CD4-positive, alpha-beta T cell treated with Interleukin-6 at 100 ng/mL for 8 hours (primary cell): Measurements from ENCODE around the gene CCZ1B.
"Not testable (repeated sequence)": the region's sequence is repeated elsewhere in the genome, so short reads cannot be mapped to it uniquely, and the experiment has no call there.

Experiments
- DNase-seq: peaks from one replicate; pipeline ENCODE4 v3.0.0-alpha.2; 2020; ENCODE audit warnings: mixed read lengths, low spot score

Gene CCZ1B

DNA sequence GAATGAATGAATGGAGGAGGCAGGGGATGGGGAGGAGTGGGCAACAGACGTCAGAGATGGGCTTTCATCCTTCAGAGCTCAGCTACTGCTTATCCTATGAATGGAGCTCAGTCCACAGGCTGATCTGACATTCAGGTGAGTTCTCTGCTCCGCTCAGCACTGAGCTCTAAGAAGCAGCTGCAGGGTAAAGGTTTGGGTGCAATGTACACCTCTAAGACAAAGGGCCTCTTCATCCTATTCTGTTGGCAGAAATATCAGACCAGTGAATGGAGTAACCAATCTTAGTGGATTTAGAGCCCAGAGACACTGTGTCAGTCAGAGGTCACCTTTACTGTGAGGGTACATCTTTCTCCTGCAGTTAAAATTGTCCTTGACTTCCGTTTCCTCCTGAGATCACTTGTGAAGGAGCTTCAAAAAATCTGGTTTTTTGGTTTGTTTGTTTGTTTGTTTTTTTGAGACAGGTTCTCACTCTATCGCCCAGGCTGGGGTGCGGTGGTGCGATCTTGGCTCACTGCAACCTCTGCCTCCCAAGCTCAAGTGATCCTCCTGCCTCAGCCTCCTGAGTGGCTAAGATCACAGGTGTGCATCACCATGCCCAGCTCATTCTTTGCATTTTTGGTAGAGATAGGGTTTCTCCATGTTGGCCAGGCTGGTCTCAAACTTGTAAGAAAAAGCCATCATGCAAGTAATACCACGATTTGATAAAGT is 5.1 kb upstream of the CCZ1B start:
- no peak for DNase-seq

- DNase-seq = not testable (repeated sequence)
Measured at GRCh38 chr7:6830026-6830425, 4.0 kb upstream of the CCZ1B start.

DNA sequence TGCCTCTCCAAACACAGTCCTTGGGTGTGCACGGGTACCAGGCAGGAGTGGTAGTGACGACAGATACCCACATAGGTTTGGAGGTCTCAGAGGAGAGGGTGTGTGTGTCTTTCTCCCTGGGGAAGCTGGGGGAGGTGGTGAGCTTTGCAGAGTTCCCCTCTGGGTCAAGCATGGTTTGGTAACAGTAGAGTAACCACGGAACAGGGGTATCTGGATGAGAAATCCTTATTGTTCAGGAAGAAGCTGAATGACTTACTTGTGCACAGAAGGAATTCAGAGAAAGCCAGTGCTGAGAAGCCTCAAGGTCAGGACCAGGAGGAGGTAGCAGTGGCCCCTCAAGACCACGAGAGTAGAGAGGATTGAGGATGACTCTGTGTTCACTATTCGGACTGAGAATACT is 3.5 kb upstream of the CCZ1B start:
- DNase-seq = not testable (repeated sequence)

DNA sequence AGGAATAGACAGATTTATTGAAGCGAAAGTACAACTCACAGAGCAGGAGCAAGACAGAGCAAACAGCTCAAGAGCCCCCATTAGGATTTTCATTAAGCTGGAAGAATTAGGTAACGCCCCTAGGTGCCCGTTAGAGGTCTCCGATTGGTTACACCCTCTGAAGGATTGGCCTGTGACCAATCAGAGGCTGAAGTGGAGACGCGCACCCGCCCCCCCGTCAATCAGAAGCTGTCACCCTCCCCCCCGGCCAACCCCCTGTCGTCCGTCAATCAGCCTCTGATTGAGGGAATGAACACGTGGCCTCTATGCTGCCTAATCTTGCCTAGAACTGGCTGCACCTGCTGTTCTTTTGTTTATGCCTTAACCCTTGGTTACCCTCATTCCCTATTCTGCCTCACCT is 1.1 kb upstream of the CCZ1B start:
- not testable (repeated sequence) for DNase-seq

DNA sequence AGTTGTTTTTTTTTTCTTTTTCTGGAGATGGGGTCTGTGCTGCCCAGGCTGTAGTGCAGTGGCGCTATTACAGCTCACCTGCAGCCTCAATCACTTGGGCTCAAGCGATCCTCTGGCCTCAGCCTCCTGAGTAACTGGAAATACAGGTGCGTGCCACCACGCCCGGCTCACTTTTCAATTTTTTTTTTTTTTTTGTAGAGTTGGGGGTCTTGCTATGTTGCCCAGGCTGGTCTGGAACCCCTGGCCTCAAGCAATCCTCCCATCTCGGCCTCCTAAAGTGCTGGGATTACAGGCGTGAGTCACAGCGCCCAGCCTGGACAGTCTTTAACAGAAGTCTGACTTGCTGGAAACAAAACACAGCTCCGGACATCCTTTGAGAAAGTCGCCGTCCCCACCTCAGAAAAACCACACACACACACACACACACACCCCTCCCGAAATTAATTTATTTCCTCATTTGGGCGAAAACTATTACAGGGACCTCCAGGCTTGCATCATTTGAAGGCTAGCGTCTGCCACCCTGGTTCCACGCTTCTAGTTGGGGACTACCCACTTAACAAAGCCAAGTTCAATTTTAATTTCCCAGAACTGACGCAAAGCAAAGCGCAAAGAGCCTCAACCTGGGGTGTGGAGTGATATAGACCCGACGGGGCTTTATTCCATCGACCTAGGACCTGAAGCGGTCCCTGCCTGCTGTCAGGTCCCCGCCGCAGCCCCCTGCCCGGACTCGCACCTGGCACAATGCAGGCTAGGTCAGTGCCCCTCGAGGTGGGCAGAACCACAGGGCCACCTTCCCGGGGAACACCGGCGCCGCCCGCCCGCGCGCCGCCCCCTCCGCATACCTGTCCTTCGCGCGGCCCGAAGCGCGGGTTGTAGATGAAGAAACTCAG is 594 bp downstream of the CCZ1B start:
- DNase-seq = not testable (repeated sequence)

DNA sequence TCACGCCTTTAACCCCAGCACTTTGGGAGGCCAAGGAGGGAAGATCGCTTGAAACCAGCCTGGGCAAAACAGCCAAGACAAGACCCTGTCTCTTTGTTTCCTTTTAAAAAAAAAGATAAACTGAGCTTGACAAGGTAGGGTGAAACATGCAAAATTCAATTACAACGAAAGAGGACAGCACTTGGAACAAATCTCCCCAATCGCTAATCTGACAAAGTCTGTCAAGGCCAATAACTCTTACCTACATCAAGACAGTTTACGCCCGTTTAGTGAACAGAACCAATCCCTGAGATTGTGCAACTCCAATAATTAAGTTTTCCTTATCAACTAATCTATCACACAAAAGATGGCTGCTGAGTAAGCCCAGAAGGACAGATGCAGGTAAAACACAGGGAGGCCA is 4.5 kb downstream of the CCZ1B start:
- DNase-seq = not testable (repeated sequence)

DNA sequence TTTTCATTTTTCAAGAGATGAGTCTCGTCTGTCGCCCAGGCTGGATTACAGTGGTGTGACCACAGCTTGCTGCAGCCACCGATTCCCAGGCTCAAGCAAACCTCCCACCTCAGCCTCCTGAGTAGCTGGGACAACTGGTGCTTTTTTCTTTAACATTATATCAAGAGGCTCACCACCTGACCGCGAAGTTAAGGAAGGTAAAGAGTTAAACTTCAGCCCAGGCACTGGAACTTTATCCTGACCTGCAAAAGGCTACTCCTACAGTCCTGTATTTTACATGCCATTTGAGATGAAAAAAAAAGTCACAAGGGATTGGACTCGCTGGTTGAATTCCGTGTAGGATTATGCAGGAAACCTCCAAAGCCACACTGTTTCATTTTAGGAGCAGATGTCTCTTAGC is 10.6 kb downstream of the CCZ1B start:
- DNase-seq = not testable (repeated sequence)

- DNase-seq = not testable (repeated sequence)
Measured at GRCh38 chr7:6813011-6813410, 13.1 kb downstream of the CCZ1B start.

DNA sequence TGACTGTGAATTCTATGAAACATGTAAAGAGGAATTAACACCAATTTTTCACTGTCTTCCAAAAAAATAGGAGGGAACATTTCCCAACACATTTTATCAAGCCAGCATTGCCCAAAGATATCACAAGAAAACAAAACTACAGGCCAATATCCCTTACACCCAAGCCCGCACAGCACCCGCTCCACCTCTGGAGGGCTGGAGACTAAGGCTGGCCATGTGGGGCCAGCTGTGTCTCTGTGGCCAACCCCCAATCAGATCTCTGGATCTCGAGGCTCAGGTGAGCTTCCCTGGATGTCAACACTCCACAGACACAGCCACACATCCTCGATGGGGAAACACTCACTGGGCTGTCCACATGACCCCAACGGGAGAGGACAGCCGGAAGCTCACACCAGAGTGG is 18.1 kb downstream of the CCZ1B start:
- not testable (repeated sequence) for DNase-seq

GRCh38 chr7:6807393-6807918 is 18.6 kb downstream of the CCZ1B start:
- not testable (repeated sequence) for DNase-seq

GRCh38 chr7:6800331-6800730 is 25.7 kb downstream of the CCZ1B start:
- not testable (repeated sequence) for DNase-seq

DNA sequence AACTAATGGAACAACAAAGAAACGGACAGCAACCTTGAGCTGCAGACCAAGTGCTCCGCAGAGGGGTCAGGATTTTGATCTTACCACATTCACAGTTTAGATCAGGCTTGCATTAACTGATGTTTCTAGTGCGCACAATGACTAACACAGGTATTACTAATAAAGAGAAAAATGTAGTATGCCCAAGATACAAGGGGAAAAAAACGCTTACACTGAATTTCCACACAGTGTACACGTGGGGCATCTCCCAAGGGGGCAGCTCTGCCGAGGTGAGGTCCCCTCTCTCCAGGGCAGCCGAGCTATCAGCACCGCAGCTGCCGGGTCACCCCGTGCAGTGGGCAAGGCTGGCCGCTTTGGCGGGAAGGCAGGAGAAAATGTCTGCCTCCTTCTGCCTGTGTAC is 26.2 kb downstream of the CCZ1B start:
- not testable (repeated sequence) for DNase-seq

- not testable (repeated sequence) for DNase-seq
Measured at GRCh38 chr7:6798047-6798446, 28.0 kb downstream of the CCZ1B start.

- DNase-seq = not testable (repeated sequence)
Measured at GRCh38 chr7:6797218-6797617, 28.9 kb downstream of the CCZ1B start.

DNA sequence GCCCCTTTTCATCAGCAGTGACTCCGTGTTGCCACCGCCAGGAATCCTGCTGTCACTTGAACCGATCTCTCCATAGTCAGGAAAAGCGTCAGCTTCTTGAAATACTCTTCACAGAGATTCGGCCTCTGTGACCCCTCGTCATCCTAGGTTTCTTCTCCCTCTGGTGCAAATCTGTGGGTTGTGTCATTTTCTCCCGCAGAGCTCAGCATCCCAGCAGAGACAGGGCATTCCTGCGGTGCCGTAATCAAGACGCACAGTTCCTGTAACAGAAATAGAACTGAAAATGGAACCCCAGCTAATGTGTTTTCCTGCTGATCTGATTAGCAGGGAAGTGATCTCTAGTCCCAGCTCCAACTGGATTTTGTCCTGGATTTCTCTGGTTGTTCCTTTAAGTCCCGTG is 31.8 kb downstream of the CCZ1B start:
- not testable (repeated sequence) for DNase-seq

GRCh38 chr7:6792113-6792872 is 33.8 kb downstream of the CCZ1B start:
- DNase-seq = not testable (repeated sequence)

GRCh38 chr7:6789353-6789752 is 36.7 kb downstream of the CCZ1B start:
- DNase-seq = not testable (repeated sequence)

DNA sequence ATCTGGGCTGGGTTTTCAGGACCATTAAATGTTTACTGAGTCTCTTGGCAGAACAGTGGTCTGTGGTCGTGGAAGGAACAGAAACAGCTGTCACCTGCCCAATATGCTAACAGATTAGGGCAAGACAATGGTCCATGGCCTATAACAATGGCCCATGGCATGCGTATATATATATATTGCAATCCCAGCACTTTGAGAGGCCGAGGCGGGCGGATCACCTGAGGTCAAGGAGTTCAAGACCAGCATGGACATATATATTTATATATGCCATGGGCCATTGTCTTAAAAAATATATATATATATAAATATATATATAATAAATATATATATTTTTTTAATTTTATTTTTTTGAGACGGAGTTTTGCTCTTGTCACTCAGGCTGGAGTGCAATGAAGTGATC is 44.5 kb downstream of the CCZ1B start:
- not testable (repeated sequence) for DNase-seq

DNA sequence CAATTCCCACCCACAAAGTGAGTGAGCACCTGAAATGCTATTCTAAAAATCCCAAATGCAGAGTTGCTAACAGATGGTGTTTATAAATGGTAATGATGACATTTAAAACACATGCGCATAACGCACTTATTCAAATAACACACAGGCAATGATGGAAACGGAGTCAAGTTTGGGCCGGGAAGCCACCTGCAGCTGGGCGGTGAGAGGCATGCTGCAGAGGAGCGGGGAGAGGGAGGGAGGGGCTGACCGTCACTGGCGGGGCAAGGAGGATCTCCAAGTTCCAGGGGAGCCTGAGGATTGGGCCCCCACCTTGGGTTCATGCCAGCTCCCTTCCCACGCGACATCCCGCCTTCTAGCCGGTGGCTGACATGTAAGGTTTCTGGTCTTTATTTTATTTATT is 64.9 kb downstream of the CCZ1B start:
- not testable (repeated sequence) for DNase-seq

GRCh38 chr7:6753964-6754363 is 72.1 kb downstream of the CCZ1B start, which contains the start of gene RSPH10B2:
RSPH10B2 (plus strand) TSS chr7:6754103; CDS start chr7:6757678, 3,575 bp downstream.
- not testable (repeated sequence) for DNase-seq

- DNase-seq = not testable (repeated sequence)
Measured at GRCh38 chr7:6750173-6750572, 75.9 kb downstream of the CCZ1B start.

GRCh38 chr7:6749335-6749734 is 76.7 kb downstream of the CCZ1B start:
- DNase-seq = not testable (repeated sequence)
